ENCODE results near the gene NOX3.
"Not testable (repeated sequence)": the region's sequence is repeated elsewhere in the genome, so short reads cannot be mapped to it uniquely, and the experiment has no call there.

NOX3 gene

GRCh38 chr6:155364844-155365437 lies 90.7 kb downstream of the NOX3 start:
- DNase-seq (ENCODE audit: low read depth) = no peak

- DNase-seq (ENCODE audit: low read depth) = not testable (repeated sequence)
Measured at GRCh38 chr6:155364021-155364420, 91.6 kb downstream of the NOX3 start.

GRCh38 chr6:155362968-155363632 lies 92.5 kb downstream of the NOX3 start:
- not testable (repeated sequence) for DNase-seq (ENCODE audit: low read depth)

- no peak for DNase-seq (ENCODE audit: low read depth)
Measured at GRCh38 chr6:155354167-155354566, 101.5 kb downstream of the NOX3 start.

- no peak for DNase-seq (ENCODE audit: low read depth)
Measured at GRCh38 chr6:155352811-155353210, 102.8 kb downstream of the NOX3 start.

GRCh38 chr6:155352130-155352420 lies 103.6 kb downstream of the NOX3 start:
- DNase-seq (ENCODE audit: low read depth) = no peak

GRCh38 chr6:155351273-155352129 lies 104.1 kb downstream of the NOX3 start:
- DNase-seq (ENCODE audit: low read depth) = no peak

- DNase-seq (ENCODE audit: low read depth) = no peak
Measured at GRCh38 chr6:155349956-155350355, 105.7 kb downstream of the NOX3 start.

- no peak for DNase-seq (ENCODE audit: low read depth)
Measured at GRCh38 chr6:155349129-155349528, 106.5 kb downstream of the NOX3 start.

- no peak for DNase-seq (ENCODE audit: low read depth)
Measured at GRCh38 chr6:155347800-155348199, 107.8 kb downstream of the NOX3 start.

- DNase-seq (ENCODE audit: low read depth) = no peak
Measured at GRCh38 chr6:155346957-155347356, 108.7 kb downstream of the NOX3 start.
